Frontal cortex (tissue), 4 donors: Measurements from ENCODE around the gene RPS6KC1. TPM values are rescaled to one million over a fixed set of nuclear protein-coding genes. Genes with fewer than 3 reads are reported as not detected.

Experiments
- DNase-seq, 2 donors: peaks; one replicate each; pipeline ENCODE4 v3.0.0; 2012; ENCODE audit warnings: low spot score in 2 of 2
- FAIRE-seq: peaks from 2 replicates; lab custom pipeline; 2012; peaks lifted over from hg19 to GRCh38; lab: Jason Lieb, UNC
- total RNA-seq: library from RNA; depleted of rRNA; stranded (reverse); fragments of >200 nt; gene quantifications from one replicate; pipeline ENCODE4 v1.2.3, GENCODE V29; 2014
- donor health status: control.
- donor health status: control.
- donor health status: control.

The RPS6KC1 gene
- total RNA-seq, 1 donor from 2014 or later, result 79.5 TPM

DNA sequence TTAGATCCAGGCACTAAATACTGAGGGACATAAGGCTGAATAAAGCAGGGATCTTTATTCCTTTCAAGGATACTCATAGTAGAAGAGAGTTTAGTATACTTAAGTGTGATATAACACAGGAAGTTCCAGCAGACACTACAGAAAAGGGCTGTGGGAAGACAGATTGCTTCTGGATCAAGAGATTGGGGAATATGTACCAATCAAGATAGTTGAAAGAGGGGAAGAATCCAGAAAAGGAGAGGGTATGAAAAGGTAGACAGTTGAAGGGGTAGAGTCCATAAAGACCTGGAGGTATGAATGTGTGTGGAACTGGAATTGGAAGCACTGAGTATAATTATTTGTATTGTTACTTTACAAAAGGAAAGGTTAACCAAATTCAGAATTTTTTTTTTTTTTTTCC lies 2.4 kb downstream of the RPS6KC1 start:
- FAIRE-seq (no peak), DNase-seq (no peak)

GRCh38 chr1:213054142-213054541 lies 3.1 kb downstream of the RPS6KC1 start:
- DNase-seq, result no peak
- FAIRE-seq, result no peak

DNA sequence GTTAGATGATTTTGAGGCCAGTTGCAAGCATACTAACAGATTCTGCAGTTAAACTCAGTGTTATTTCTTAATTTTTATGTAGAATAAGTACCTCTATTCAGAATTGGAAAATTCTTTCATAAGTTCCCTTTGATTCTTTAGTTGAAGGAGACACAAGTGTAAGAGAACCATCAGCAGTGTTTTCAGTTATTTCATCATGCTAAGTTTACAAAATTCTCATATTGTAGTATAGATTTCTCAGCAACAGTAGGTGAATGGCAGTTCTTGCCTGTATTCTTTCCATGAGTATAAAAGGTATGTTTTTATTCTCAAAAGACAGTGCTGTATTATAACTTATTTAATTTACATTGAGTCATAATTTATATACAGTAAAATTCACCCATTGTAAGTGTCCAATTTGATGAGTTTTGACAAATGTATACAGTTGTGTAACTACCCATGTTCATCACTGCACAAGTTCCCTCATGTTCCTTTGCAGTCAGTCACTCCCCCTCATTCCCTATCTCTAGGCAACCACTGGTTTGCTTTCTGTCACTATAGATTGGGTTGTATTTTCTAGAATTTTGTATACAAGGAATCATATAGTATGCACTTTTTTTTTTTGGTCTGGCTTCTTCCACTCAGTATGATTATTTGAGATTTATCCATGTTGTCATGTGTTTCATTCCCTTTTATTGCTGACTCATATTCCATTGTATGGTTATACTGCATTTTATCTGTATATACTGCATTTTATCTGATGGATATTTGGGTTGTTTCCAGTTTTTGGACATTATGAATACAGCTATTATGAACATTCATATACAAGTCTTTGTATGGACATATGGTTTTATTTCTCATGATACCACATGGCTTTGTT lies 3.9 kb downstream of the RPS6KC1 start:
- no peak for DNase-seq
- FAIRE-seq, result no peak

DNA sequence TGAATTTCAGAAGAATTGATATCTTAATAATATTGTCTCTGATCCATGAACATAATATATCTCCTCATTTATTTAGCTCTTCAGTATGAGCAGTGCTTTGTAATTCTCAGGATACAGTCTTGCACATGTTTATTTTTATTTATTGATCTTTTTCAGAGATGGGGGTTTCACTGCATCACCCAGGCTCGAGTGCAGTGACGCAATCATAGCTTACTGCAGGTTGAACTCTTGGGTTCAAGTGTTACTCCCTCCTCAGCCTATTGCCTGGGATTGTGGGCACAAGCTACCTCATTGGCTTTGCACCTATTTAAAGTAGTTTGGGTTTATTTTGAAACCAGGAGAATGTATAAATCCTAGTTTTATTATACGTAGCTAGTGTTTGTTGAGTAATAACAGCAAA lies 4.7 kb downstream of the RPS6KC1 start:
- no peak for FAIRE-seq
- DNase-seq, result no peak

DNA sequence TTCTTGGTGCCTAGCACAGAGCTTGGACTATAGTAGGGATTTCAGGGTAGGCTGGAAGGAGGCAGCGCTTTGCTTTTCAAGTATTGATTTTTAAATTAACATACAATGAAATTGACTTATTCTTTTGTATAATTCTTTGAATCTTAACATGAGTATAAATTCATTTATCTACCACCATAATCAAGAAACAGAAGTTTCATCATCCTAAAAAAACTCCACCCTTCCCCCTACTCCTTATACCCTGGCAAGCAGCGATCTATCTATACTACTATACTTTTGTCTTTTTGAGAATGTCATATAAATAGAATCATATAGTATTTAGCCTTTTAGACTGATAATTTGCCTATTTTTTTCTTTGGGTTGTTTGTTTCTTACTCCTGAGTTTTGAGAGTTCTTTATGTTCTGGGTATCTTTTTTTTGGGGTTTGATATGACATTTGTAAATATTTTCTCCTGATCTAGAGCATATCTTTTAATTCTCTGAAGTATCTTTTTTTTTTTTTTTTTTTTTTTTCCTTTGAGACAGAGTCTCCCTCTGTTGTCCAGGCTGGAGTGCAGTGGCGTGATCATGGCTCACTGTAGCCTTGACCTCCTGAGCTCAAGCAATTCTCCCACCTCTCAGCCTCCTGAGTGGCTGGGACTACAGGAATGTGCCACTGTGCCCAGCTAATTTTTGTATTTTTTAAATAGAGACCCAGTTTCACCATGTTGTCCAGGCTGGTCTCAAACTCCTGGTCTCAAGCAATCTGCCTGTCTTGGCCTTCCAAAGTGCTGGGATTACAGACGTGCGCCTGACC lies 6.4 kb downstream of the RPS6KC1 start:
- FAIRE-seq, result no peak
- DNase-seq, result no peak

DNA sequence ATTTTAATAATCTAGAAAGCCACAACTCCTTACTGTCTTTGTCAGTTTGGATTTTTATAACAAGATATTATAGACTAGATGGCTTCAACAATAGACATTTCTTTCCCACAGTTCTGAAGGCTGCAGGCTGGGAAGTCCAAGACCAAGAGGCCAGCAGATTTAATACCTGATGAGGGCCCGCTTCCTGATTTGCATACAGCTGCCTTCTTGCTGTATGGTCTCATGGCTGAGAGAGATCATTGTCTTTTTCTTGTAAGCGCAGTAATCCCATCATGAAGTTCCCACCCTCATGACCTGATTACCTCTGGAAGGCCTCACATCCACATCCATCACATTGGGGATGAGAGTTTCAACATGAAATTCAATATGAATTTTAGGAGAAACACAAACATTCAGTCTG lies 9.8 kb downstream of the RPS6KC1 start:
- FAIRE-seq (no peak), DNase-seq (no peak)

DNA sequence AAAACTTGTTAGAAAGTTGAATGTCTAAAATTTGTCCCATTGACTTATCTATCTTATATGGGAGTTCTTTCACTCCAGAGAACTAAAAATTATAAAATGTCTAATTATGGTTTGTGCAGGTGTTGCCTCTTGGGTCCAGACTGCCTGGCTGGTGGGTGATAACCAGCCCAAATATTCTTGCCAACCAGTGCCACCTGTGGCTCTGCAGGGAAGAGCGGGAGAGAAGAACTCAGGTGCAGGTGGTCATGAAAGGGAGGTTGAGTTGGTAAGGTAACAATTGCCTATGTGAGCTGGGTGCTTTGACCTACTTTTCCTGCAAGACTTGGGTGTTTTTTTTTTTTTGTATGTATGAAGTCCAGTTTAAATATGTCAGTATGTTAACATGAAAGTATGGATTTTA lies 10.2 kb downstream of the RPS6KC1 start:
- FAIRE-seq (no peak), DNase-seq (no peak)

GRCh38 chr1:213065800-213066199 lies 14.8 kb downstream of the RPS6KC1 start:
- DNase-seq (no peak), FAIRE-seq (no peak)

- FAIRE-seq (no peak), DNase-seq (no peak)
These were observed 15.3 kb downstream of the RPS6KC1 start for GRCh38 chr1:213066363-213066762.

- DNase-seq (no peak), FAIRE-seq (no peak)
These were observed 16.3 kb downstream of the RPS6KC1 start for GRCh38 chr1:213067352-213067751.

DNA sequence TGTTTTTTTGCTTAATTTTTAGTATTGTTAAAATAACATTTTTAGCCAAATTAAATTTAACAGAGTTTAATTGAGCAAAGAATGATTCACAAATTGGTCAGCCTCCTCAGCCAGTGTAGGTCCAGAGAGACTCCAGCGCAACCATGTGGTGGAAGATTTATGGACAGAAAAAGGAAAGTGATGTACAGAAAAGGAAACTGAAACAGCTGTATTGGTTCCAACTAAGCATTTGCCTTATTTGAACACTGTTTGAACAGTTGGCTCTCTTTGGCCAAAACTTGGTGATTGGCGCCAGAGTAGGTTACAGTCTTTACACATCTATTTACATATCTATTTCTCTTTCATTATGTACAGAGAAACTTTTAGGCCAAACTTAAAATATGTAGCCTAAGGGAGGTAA lies 19.4 kb downstream of the RPS6KC1 start:
- DNase-seq, result no peak
- FAIRE-seq, result no peak

DNA sequence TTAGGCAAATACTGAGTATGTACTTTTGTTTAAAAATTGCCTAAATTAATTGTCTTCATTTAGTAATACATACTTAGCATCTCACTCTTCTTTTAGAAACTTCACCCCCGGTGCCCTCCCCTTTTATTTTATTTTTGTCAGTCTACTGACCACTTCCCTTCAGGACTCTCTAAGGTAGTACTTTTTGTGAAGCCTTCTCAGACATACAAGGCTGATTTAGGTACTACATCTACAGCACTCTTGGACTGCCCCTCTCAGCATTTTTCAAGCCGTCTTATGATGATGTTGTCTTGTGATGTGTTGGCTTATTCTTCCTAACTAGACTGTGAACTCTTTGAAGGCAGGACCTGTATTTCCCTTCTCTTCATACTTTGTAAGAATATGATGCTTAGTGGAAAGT lies 24.7 kb downstream of the RPS6KC1 start:
- DNase-seq (no peak), FAIRE-seq (no peak)

DNA sequence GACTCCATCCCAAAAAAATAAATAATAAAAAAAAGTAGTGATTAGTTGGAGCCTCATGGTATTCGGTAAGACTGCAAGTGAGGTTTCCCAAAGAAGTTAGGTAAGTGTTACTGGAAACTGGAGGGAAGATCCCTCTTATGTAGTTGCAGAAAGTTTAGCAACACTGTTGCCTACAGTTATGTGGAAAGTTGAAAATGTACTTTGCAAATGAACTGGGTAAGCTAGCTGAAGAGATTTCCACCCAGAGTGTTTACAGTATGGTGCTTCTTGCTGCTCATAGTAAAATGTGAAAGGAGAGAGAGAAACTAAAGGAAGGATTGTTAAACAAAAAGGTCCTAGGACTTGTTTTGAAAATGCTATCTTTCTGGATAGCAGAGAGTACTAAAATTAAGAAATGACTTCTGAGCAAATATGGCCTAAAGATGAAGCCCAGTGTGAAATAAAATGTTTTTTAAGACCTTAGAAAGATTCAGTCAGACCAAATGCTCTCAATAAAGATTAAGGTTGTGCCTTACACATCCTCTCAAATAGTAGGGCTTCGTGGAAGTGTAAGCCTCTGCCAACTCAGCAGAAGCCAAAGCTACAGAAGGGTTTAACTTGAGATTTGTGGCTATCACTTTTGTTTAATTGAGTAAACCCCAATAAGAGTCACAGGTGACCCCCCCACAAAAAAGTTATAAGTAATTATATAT lies 31.5 kb downstream of the RPS6KC1 start:
- DNase-seq, result no peak
- no peak for FAIRE-seq

GRCh38 chr1:213083112-213083445 lies 32.0 kb downstream of the RPS6KC1 start:
- DNase-seq (no peak), FAIRE-seq (no peak)

GRCh38 chr1:213087911-213088310 lies 36.9 kb downstream of the RPS6KC1 start:
- DNase-seq (no peak), FAIRE-seq (no peak)

GRCh38 chr1:213089924-213090677 lies 39.1 kb downstream of the RPS6KC1 start:
- no peak for FAIRE-seq

DNA sequence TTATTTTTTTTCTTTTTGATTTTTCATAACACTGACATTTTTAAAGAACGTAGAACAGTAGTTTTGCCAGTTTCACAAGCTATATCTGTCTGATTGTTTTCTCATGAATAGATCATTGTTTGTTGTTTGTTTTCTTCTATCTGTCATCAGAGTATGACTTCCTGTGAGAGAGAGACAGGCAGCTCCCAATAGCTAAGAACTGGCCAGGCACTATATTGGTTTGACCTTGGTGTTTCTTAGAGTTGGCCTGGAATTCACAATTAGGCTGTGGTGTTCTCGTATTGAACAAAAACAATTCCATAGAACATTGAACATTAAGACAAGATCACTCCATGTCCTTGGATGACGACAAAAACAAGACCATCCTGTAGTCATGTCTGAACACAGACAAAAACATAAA lies 43.4 kb downstream of the RPS6KC1 start:
- DNase-seq, result no peak
- peak; percentile 10 for FAIRE-seq

More at GRCh38 chr1:213089924-213090677, 39.1 kb downstream of the RPS6KC1 start:
- DNase-seq, result no peak

GRCh38 chr1:213095467-213095866 lies 44.4 kb downstream of the RPS6KC1 start:
- DNase-seq (no peak), FAIRE-seq (no peak)

GRCh38 chr1:213099682-213100399 lies 48.8 kb downstream of the RPS6KC1 start:
- no peak for FAIRE-seq

More at GRCh38 chr1:213099682-213100399, 48.8 kb downstream of the RPS6KC1 start:
- no peak for DNase-seq
